Nephron progenitor cell (in vitro differentiated cells): Measurements from ENCODE around the gene GJB6.

Experiments
- DNase-seq: peaks from one replicate; pipeline ENCODE4 v3.0.0; 2021
- H3K27ac Mint-ChIP-seq: 2 replicates; pipeline ENCODE4 v1.8.0; 2021; ENCODE audit warnings: mild to moderate bottlenecking, moderate library complexity, mixed read lengths
- H3K27me3 Mint-ChIP-seq: 2 replicates; pipeline ENCODE4 v1.8.0; 2021; ENCODE audit warnings: mild to moderate bottlenecking, low read depth, mixed read lengths; ENCODE audit not compliant: poor library complexity
- H3K36me3 Mint-ChIP-seq: 2 replicates; pipeline ENCODE4 v1.8.0; 2021; ENCODE audit warnings: low read depth, mixed read lengths
- H3K4me1 Mint-ChIP-seq: 2 replicates; pipeline ENCODE4 v1.8.0; 2021; ENCODE audit warnings: mixed read lengths
- H3K4me3 Mint-ChIP-seq: 2 replicates; pipeline ENCODE4 v1.8.0; 2021; ENCODE audit warnings: mild to moderate bottlenecking, moderate library complexity, mixed read lengths
- H3K9me3 Mint-ChIP-seq: 2 replicates; pipeline ENCODE4 v1.8.0; 2021; ENCODE audit warnings: mild to moderate bottlenecking, moderate library complexity, mixed read lengths
- CTCF ChIP-seq: fragments of 200-600 bp; sonication (generic); IDR thresholded peaks from 2 replicates; pipeline ENCODE4 v1.5.0; 2021; ENCODE audit warnings: antibody characterized with exemption

GJB6 gene

GRCh38 chr13:20198781-20199180 lies 33.3 kb downstream of the GJB6 start:
- TF ChIP-seq CTCF = no peak
- H3K4me1 Mint-ChIP-seq = peaks cover 11% of the 10 kb centered on the region
- H3K36me3 Mint-ChIP-seq = no peaks in the 10 kb centered on the region
- H3K9me3 Mint-ChIP-seq = peaks cover 23% of the 10 kb centered on the region
- no peak for DNase-seq
- H3K27me3 Mint-ChIP-seq = peaks cover 55% of the 10 kb centered on the region
- no peak overlapping the region for H3K4me3 Mint-ChIP-seq
- H3K27ac Mint-ChIP-seq = no peak overlapping the region

GRCh38 chr13:20197361-20197834 lies 34.7 kb downstream of the GJB6 start:
- H3K4me1 Mint-ChIP-seq = peaks cover 17% of the 10 kb centered on the region
- H3K36me3 Mint-ChIP-seq = no peaks in the 10 kb centered on the region
- no peak overlapping the region for H3K27ac Mint-ChIP-seq
- no peak overlapping the region for H3K4me3 Mint-ChIP-seq
- TF ChIP-seq CTCF = peak; percentile 75
- H3K27me3 Mint-ChIP-seq = peaks cover 65% of the 10 kb centered on the region
- peaks cover 19% of the 10 kb centered on the region for H3K9me3 Mint-ChIP-seq
- DNase-seq = no peak

- no peak for DNase-seq
- H3K27ac Mint-ChIP-seq = no peak overlapping the region
- no peak for TF ChIP-seq CTCF
- no peaks in the 10 kb centered on the region for H3K36me3 Mint-ChIP-seq
- H3K9me3 Mint-ChIP-seq = peaks cover 9% of the 10 kb centered on the region
- peaks cover 17% of the 10 kb centered on the region for H3K4me1 Mint-ChIP-seq
- H3K4me3 Mint-ChIP-seq = no peak overlapping the region
- peaks cover 81% of the 10 kb centered on the region for H3K27me3 Mint-ChIP-seq
Observed at GRCh38 chr13:20195801-20196200, 36.3 kb downstream of the GJB6 start.

GRCh38 chr13:20193907-20194631 lies 38.0 kb downstream of the GJB6 start:
- no peaks in the 10 kb centered on the region for H3K36me3 Mint-ChIP-seq
- peaks cover 12% of the 10 kb centered on the region for H3K4me1 Mint-ChIP-seq
- H3K9me3 Mint-ChIP-seq = no peaks in the 10 kb centered on the region
- peaks cover 91% of the 10 kb centered on the region for H3K27me3 Mint-ChIP-seq
- H3K27ac Mint-ChIP-seq = no peak overlapping the region
- DNase-seq = no peak
- peak overlapping the region; percentile 77 for H3K4me3 Mint-ChIP-seq
- no peak for TF ChIP-seq CTCF

GRCh38 chr13:20193162-20193906 lies 38.8 kb downstream of the GJB6 start:
- H3K36me3 Mint-ChIP-seq = no peaks in the 10 kb centered on the region
- no peak for TF ChIP-seq CTCF

More at GRCh38 chr13:20193162-20193906, 38.8 kb downstream of the GJB6 start:
- H3K9me3 Mint-ChIP-seq = no peaks in the 10 kb centered on the region
- DNase-seq = peak; percentile 25
- no peak overlapping the region for H3K27ac Mint-ChIP-seq
- peak overlapping the region; percentile 77 for H3K4me3 Mint-ChIP-seq
- H3K27me3 Mint-ChIP-seq = peaks cover 94% of the 10 kb centered on the region
- peaks cover 12% of the 10 kb centered on the region for H3K4me1 Mint-ChIP-seq
